HCT116 (cell line): ENCODE data around the gene FNDC1. TPM values are rescaled to one million over a fixed set of nuclear protein-coding genes. Genes with fewer than 3 reads are reported as not detected.

Experiments
- ATAC-seq: fragments of 200-7000 bp; cut with Tn5 transposase; 2 replicates; pipeline ENCODE4 v1.9.1; 2020; ENCODE audit warnings: mild to moderate bottlenecking, moderate library complexity
- BruUV-seq: library from RNA; stranded (reverse); fragments of 400-500 nt; replicated peaks from 2 replicates; lab custom pipeline; 2021; lab: Mats Ljungman, UMichigan
- CTCF ChIA-PET: fragments of 300-600 bp; sonication (Branson Sonifier 250); formaldehyde crosslinking; loops from one replicate; lab custom pipeline; 2021; ENCODE audit warnings: antibody characterized with exemption; lab: Charles Lee
- POLR2A ChIA-PET: fragments of 300-600, 350-600 bp; sonication (Branson Sonifier 250); formaldehyde crosslinking; loops from one replicate; lab custom pipeline; 2021; ENCODE audit warnings: antibody characterized with exemption; lab: Charles Lee
- RAD21 ChIA-PET, 2 experiments: fragments of 300-600 bp; sonication (Branson Sonifier 250); formaldehyde crosslinking; loops; one replicate each; lab custom pipeline; 2023; ENCODE audit warnings: low total read pairs in 2 of 2; ENCODE audit not compliant: uncharacterized antibody in 2 of 2, unreplicated experiment in 2 of 2, low non-redundant PET in 1 of 2; lab: Charles Lee
- DNase-seq: peaks from one replicate; pipeline ENCODE4 v3.0.0-alpha.2; 2010; ENCODE audit warnings: low read depth, low spot score
- H2AFZ ChIP-seq: fragments of 200-600 bp; shearing (Covaris generic), sonication (generic); 2 replicates; pipeline ENCODE4 v1.6.1; 2017; ENCODE audit warnings: low read depth, mixed run types, mixed read lengths, antibody characterized with exemption, low read length; ENCODE audit not compliant: poor library complexity, severe bottlenecking
- H3K27ac ChIP-seq: 2 replicates; pipeline ENCODE4 v1.5.1; 2012; ENCODE audit warnings: low read depth, low read length
- H3K27me3 ChIP-seq: fragments of 200-600 bp; sonication (generic); 2 replicates; pipeline ENCODE4 v1.6.1; 2016; ENCODE audit warnings: mixed run types, low read length, mixed read lengths; ENCODE audit not compliant: insufficient read depth
- H3K36me3 ChIP-seq, 2 experiments: fragments of 200-500 bp in 1 of 2; fragments of 200-600 bp in 1 of 2; sonication (Bioruptor generic) in 1 of 2; sonication (generic) in 1 of 2; 2 replicates each; pipeline versions ENCODE4 v1.5.1 to v1.6.1; 2014 to 2016; ENCODE audit warnings: low read length in 2 of 2, inconsistent platforms in 1 of 2, mixed read lengths in 1 of 2, mixed run types in 1 of 2; ENCODE audit not compliant: insufficient read depth in 2 of 2, control insufficient read depth in 1 of 2
- H3K4me1 ChIP-seq, 2 experiments: fragments of 200-600 bp in 1 of 2; sonication (generic) in 1 of 2; 2 replicates each; pipeline versions ENCODE4 v1.5.1 to v1.6.1; 2012 to 2017; ENCODE audit warnings: low read length in 2 of 2, inconsistent platforms in 1 of 2, mild to moderate bottlenecking in 1 of 2, mixed read lengths in 1 of 2, mixed run types in 1 of 2, moderate library complexity in 1 of 2; ENCODE audit not compliant: insufficient read depth in 2 of 2, control insufficient read depth in 1 of 2
- H3K4me2 ChIP-seq: fragments of 200-600 bp; sonication (generic); 2 replicates; pipeline ENCODE4 v1.6.1; 2017; ENCODE audit warnings: mixed run types, low read length, mixed read lengths
- H3K4me3 ChIP-seq, 2 experiments: fragments of 200-600 bp in 1 of 2; sonication (generic) in 1 of 2; replicated peaks in 1 of 2; 2 replicates each; pipeline ENCODE4 v1.5.1; 2011 to 2016; ENCODE audit warnings: low read length in 2 of 2, control low read depth in 1 of 2, low read depth in 1 of 2, mild to moderate bottlenecking in 1 of 2, mixed read lengths in 1 of 2, mixed run types in 1 of 2
- H3K79me2 ChIP-seq: fragments of 200-600 bp; sonication (generic); 2 replicates; pipeline ENCODE4 v1.6.1; 2017; ENCODE audit warnings: mild to moderate bottlenecking, mixed run types, low read length, moderate library complexity, mixed read lengths; ENCODE audit not compliant: insufficient read depth
- H3K9ac ChIP-seq: fragments of 200-600 bp; sonication (generic); 2 replicates; pipeline ENCODE4 v1.6.1; 2016; ENCODE audit warnings: low read length, mixed read lengths
- H3K9me2 ChIP-seq: fragments of 200-600 bp; sonication (generic), shearing (Covaris generic); 2 replicates; pipeline ENCODE4 v1.6.1; 2017; ENCODE audit warnings: mixed run types, mild to moderate bottlenecking, moderate library complexity; ENCODE audit not compliant: insufficient read depth
- H3K9me3 ChIP-seq, 2 experiments: fragments of 200-500 bp in 1 of 2; fragments of 200-600 bp in 1 of 2; sonication (Bioruptor generic) in 1 of 2; sonication (generic) in 1 of 2; 2 replicates each; pipeline ENCODE4 v1.6.1; 2014 to 2017; ENCODE audit warnings: low read length in 2 of 2, mixed read lengths in 2 of 2, inconsistent platforms in 1 of 2, low read depth in 1 of 2, mild to moderate bottlenecking in 1 of 2, mixed run types in 1 of 2, moderate library complexity in 1 of 2; ENCODE audit not compliant: control insufficient read depth in 1 of 2, insufficient read depth in 1 of 2
- H4K20me1 ChIP-seq: fragments of 200-600 bp; sonication (generic), shearing (Covaris generic); 2 replicates; pipeline ENCODE4 v1.6.1; 2017; ENCODE audit warnings: mixed run types, mild to moderate bottlenecking, moderate library complexity; ENCODE audit not compliant: insufficient read depth
- CBX3 ChIP-seq: IDR thresholded peaks from 2 replicates; pipeline ENCODE4 v1.6.1; 2012; ENCODE audit warnings: low read depth
- EGR1 ChIP-seq: IDR thresholded peaks from 2 replicates; pipeline ENCODE4 v1.6.1; 2012; ENCODE audit warnings: low read depth
- POLR2A ChIP-seq: IDR thresholded peaks from 2 replicates; pipeline ENCODE4 v1.7.0; 2011; ENCODE audit warnings: borderline replicate concordance; ENCODE audit not compliant: insufficient read depth, insufficient read length; ENCODE audit errors: extremely low read depth
- RAD21 ChIP-seq: IDR thresholded peaks from 2 replicates; pipeline ENCODE4 v1.6.1; 2012; ENCODE audit warnings: low read depth, mild to moderate bottlenecking
- SP1 ChIP-seq: IDR thresholded peaks from 2 replicates; pipeline ENCODE4 v1.6.1; 2012; ENCODE audit warnings: low read depth
- YY1 ChIP-seq: IDR thresholded peaks from 2 replicates; pipeline ENCODE4 v1.6.1; 2011; ENCODE audit warnings: low read length, low read depth, moderate library complexity, mild to moderate bottlenecking; ENCODE audit not compliant: insufficient replicate concordance; ENCODE audit errors: extremely low read depth
- intact Hi-C: fragments of 100-400 bp; cut with micrococcal nuclease; formaldehyde crosslinking; loops from 2 replicates; pipeline ENCODE4 v1.10.0; 2022
- total RNA-seq: library from RNA; stranded (reverse); gene quantifications from one replicate; pipeline ENCODE4 v1.2.1, GENCODE V29; 2021; ENCODE audit not compliant: unreplicated experiment
- TF ChIP-seq, protein P1 (sequence below): IDR thresholded peaks from 2 replicates; pipeline ENCODE4 v1.6.1; 2012; ENCODE audit warnings: low read depth
- TF ChIP-seq, protein P2 (sequence below), 3 experiments: fragments of 200-600 bp in 1 of 3; sonication (generic) in 1 of 3; IDR thresholded peaks in 2 of 3; conservative IDR thresholded peaks in 1 of 3; 2 replicates each; pipeline ENCODE4 v1.5.1; 2012 to 2017; ENCODE audit warnings: low read depth in 2 of 3, low read length in 2 of 3, antibody characterized with exemption in 1 of 3, borderline replicate concordance in 1 of 3, control low read depth in 1 of 3, mild to moderate bottlenecking in 1 of 3, mixed read lengths in 1 of 3, mixed run types in 1 of 3, moderate library complexity in 1 of 3; ENCODE audit not compliant: insufficient read depth in 1 of 3
- TF ChIP-seq, protein P3 (sequence below): IDR thresholded peaks from 2 replicates; pipeline ENCODE4 v1.6.1; 2012

FNDC1 gene
- total RNA-seq, 1 experiment from 2014 or later, result 0.07 TPM

DNA sequence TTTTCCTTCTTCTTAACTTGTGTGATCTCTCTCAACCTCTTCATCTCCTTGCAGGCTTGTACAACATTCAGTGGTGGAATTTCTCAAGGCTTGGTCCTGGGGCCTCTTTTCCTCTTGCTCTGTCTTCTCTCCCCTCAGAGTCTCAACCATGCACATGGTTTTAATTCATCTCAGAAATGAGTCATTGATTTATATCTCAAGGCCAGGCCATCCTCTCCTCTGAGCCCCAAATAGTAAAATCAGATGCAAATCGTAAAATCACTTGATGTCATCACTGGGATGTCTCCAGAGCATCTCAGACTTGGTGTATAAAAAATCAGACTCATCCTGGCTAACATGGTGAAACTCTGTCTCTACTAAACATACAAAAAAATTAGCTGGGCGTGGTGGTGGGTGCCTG is 85.0 kb downstream of the FNDC1 start (continued):
- TF ChIP-seq, protein P1, sequence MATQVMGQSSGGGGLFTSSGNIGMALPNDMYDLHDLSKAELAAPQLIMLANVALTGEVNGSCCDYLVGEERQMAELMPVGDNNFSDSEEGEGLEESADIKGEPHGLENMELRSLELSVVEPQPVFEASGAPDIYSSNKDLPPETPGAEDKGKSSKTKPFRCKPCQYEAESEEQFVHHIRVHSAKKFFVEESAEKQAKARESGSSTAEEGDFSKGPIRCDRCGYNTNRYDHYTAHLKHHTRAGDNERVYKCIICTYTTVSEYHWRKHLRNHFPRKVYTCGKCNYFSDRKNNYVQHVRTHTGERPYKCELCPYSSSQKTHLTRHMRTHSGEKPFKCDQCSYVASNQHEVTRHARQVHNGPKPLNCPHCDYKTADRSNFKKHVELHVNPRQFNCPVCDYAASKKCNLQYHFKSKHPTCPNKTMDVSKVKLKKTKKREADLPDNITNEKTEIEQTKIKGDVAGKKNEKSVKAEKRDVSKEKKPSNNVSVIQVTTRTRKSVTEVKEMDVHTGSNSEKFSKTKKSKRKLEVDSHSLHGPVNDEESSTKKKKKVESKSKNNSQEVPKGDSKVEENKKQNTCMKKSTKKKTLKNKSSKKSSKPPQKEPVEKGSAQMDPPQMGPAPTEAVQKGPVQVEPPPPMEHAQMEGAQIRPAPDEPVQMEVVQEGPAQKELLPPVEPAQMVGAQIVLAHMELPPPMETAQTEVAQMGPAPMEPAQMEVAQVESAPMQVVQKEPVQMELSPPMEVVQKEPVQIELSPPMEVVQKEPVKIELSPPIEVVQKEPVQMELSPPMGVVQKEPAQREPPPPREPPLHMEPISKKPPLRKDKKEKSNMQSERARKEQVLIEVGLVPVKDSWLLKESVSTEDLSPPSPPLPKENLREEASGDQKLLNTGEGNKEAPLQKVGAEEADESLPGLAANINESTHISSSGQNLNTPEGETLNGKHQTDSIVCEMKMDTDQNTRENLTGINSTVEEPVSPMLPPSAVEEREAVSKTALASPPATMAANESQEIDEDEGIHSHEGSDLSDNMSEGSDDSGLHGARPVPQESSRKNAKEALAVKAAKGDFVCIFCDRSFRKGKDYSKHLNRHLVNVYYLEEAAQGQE, result no peak
- TF ChIP-seq RAD21 (no peak), POLR2A (no peak), YY1 (no peak)
- TF ChIP-seq, protein P2, sequence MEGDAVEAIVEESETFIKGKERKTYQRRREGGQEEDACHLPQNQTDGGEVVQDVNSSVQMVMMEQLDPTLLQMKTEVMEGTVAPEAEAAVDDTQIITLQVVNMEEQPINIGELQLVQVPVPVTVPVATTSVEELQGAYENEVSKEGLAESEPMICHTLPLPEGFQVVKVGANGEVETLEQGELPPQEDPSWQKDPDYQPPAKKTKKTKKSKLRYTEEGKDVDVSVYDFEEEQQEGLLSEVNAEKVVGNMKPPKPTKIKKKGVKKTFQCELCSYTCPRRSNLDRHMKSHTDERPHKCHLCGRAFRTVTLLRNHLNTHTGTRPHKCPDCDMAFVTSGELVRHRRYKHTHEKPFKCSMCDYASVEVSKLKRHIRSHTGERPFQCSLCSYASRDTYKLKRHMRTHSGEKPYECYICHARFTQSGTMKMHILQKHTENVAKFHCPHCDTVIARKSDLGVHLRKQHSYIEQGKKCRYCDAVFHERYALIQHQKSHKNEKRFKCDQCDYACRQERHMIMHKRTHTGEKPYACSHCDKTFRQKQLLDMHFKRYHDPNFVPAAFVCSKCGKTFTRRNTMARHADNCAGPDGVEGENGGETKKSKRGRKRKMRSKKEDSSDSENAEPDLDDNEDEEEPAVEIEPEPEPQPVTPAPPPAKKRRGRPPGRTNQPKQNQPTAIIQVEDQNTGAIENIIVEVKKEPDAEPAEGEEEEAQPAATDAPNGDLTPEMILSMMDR (IDR thresholded peaks at IDR 0.05 in 2 of 3, conservative IDR thresholded peaks at IDR 0.05 in 1 of 3; ENCODE audit: borderline replicate concordance in 1 of 3, insufficient read depth in 1 of 3, low read depth in 2 of 3, low read length in 2 of 3), result no peak

DNA sequence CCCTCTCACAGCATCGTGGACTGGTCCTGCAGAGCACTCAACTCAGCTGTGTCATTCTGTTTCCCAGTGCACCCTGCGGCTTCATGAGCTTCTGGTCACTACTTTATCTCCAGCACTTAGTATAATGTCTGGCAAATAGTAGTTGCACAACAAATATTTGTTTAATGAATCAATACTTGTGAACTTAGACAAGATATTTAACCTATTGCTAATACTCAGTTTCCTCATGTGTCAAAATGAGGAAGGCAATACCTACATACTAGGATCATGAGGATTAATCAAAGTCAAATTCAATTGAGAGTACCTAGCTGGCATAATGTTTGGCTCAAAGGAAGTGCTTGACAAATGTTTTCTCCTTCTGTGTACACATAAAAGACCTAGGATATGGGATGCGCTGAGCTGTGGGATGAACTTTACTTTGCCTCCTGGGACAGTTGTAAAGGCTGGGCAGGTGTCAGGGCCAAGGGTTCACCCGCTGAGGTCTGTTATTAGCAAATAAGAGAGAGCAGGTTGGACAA is 86.3 kb downstream of the FNDC1 start:
- H3K27me3 ChIP-seq, result no peaks in the 10 kb centered on the region
- ATAC-seq (no peak), DNase-seq (no peak)
- no TSS peak for BruUV-seq
- H3K9me2 ChIP-seq, result no peaks in the 10 kb centered on the region
- H3K36me3 ChIP-seq, result no peaks in the 10 kb centered on the region
- H3K9ac ChIP-seq, result no peak overlapping the region
- H3K4me1 ChIP-seq, result 0 out of 4 replicates have a peak, but pooled peaks cover 0 to 3% of the 10 kb centered on the region in 2 experiments
- CTCF ChIA-PET, result no interaction called here
- POLR2A ChIA-PET, result no interaction called here
- no peak overlapping the region for H3K4me3 ChIP-seq
- H3K79me2 ChIP-seq, result no peaks in the 10 kb centered on the region
- H2AFZ ChIP-seq, result no peak overlapping the region
- H3K4me2 ChIP-seq, result no peak overlapping the region
- H3K9me3 ChIP-seq, result no peaks in the 10 kb centered on the region
- intact Hi-C loops, result no loop called here
- RAD21 ChIA-PET, result no interaction called here
- H3K27ac ChIP-seq, result no peak overlapping the region
- H4K20me1 ChIP-seq, result no peaks in the 10 kb centered on the region
- TF ChIP-seq, protein P2 (IDR thresholded peaks at IDR 0.05 in 2 of 3, conservative IDR thresholded peaks at IDR 0.05 in 1 of 3; ENCODE audit: borderline replicate concordance in 1 of 3, insufficient read depth in 1 of 3, low read depth in 2 of 3, low read length in 2 of 3), result no peak
- TF ChIP-seq, protein P3, sequence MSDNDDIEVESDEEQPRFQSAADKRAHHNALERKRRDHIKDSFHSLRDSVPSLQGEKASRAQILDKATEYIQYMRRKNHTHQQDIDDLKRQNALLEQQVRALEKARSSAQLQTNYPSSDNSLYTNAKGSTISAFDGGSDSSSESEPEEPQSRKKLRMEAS, result no peak
- TF ChIP-seq EGR1 (no peak), POLR2A (no peak), YY1 (no peak), SP1 (no peak), CBX3 (no peak), RAD21 (no peak)
- TF ChIP-seq, protein P1, result no peak
